ENCODE data around the gene CHST11.
A peak's percentile ranks its signal among the peaks of the same experiment; 100 is the strongest.

CHST11 gene

GRCh38 chr12:104691721-104692556 is 235.2 kb downstream of the CHST11 start:
- Mint-ChIP-seq H3K4me3 (peak overlapping the region; percentile 5), H3K27me3 (no peaks in the 10 kb centered on the region), H3K36me3 (peaks cover 4% of the 10 kb centered on the region), H3K27ac (no peak overlapping the region), H3K9me3 (no peaks in the 10 kb centered on the region), H3K4me1 (peaks cover 80% of the 10 kb centered on the region)

GRCh38 chr12:104692557-104693218 is 235.9 kb downstream of the CHST11 start:
- peaks cover 4% of the 10 kb centered on the region for H3K36me3 Mint-ChIP-seq

GRCh38 chr12:104693493-104693892 is 236.7 kb downstream of the CHST11 start:
- no peak overlapping the region for H3K27ac Mint-ChIP-seq
- H3K4me1 Mint-ChIP-seq: peaks cover 74% of the 10 kb centered on the region
- no peaks in the 10 kb centered on the region for H3K9me3 Mint-ChIP-seq
- H3K36me3 Mint-ChIP-seq: peaks cover 6% of the 10 kb centered on the region
- H3K27me3 Mint-ChIP-seq: no peaks in the 10 kb centered on the region
- H3K4me3 Mint-ChIP-seq: no peak overlapping the region

More at GRCh38 chr12:104692557-104693218, 235.9 kb downstream of the CHST11 start:
- Mint-ChIP-seq H3K27me3 (no peaks in the 10 kb centered on the region), H3K27ac (no peak overlapping the region), H3K9me3 (no peaks in the 10 kb centered on the region), H3K4me3 (no peak overlapping the region), H3K4me1 (peaks cover 74% of the 10 kb centered on the region)

DNA sequence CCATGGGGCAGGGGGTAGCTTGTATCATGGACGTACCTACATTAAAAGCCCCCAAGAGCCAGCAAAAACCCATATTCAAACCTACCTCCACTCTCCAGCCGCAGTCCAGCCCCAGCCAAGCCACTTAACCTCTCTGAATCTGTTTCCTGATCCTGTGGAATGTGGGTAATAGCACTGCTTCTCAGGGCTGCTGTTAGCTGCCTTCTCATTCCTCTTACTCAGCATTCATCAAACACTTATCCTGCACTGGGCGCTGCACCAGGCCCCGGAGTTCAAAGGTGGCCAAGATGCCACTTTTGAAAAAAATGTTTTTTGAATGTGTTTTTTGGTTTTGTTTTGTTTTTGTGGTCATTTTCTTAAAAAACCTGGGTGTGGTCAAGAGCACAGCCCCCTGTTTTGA is 237.4 kb downstream of the CHST11 start:
- Mint-ChIP-seq H3K9me3 (no peaks in the 10 kb centered on the region), H3K4me3 (no peak overlapping the region), H3K27ac (peak overlapping the region; percentile 51), H3K36me3 (peaks cover 6% of the 10 kb centered on the region), H3K27me3 (no peaks in the 10 kb centered on the region), H3K4me1 (peaks cover 72% of the 10 kb centered on the region)

- H3K4me3 Mint-ChIP-seq: no peak overlapping the region
- peaks cover 6% of the 10 kb centered on the region for H3K36me3 Mint-ChIP-seq
- H3K4me1 Mint-ChIP-seq: peaks cover 74% of the 10 kb centered on the region
- H3K27ac Mint-ChIP-seq: peak overlapping the region; percentile 85
- H3K9me3 Mint-ChIP-seq: no peaks in the 10 kb centered on the region
- H3K27me3 Mint-ChIP-seq: no peaks in the 10 kb centered on the region
These were observed 238.0 kb downstream of the CHST11 start for GRCh38 chr12:104694711-104695110.

GRCh38 chr12:104695453-104696148 is 238.9 kb downstream of the CHST11 start:
- Mint-ChIP-seq H3K4me1 (peaks cover 70% of the 10 kb centered on the region), H3K36me3 (peaks cover 6% of the 10 kb centered on the region), H3K27ac (peak overlapping the region; percentile 85), H3K9me3 (no peaks in the 10 kb centered on the region), H3K4me3 (peak overlapping the region; percentile 58), H3K27me3 (no peaks in the 10 kb centered on the region)

GRCh38 chr12:104697186-104697585 is 240.4 kb downstream of the CHST11 start:
- Mint-ChIP-seq H3K4me3 (no peak overlapping the region), H3K4me1 (peaks cover 60% of the 10 kb centered on the region), H3K27me3 (no peaks in the 10 kb centered on the region), H3K36me3 (peaks cover 6% of the 10 kb centered on the region), H3K27ac (no peak overlapping the region), H3K9me3 (no peaks in the 10 kb centered on the region)

- Mint-ChIP-seq H3K4me1 (peaks cover 56% of the 10 kb centered on the region), H3K36me3 (peaks cover 3% of the 10 kb centered on the region), H3K4me3 (no peak overlapping the region), H3K9me3 (no peaks in the 10 kb centered on the region), H3K27me3 (no peaks in the 10 kb centered on the region), H3K27ac (no peak overlapping the region)
These were observed 242.1 kb downstream of the CHST11 start for GRCh38 chr12:104698871-104699270.

- H3K27me3 Mint-ChIP-seq: no peaks in the 10 kb centered on the region
- H3K4me3 Mint-ChIP-seq: no peak overlapping the region
- peak overlapping the region; percentile 43 for H3K27ac Mint-ChIP-seq
- peaks cover 48% of the 10 kb centered on the region for H3K4me1 Mint-ChIP-seq
- H3K36me3 Mint-ChIP-seq: peaks cover 3% of the 10 kb centered on the region
- H3K9me3 Mint-ChIP-seq: no peaks in the 10 kb centered on the region
These were observed 242.9 kb downstream of the CHST11 start for GRCh38 chr12:104699489-104700190.

DNA sequence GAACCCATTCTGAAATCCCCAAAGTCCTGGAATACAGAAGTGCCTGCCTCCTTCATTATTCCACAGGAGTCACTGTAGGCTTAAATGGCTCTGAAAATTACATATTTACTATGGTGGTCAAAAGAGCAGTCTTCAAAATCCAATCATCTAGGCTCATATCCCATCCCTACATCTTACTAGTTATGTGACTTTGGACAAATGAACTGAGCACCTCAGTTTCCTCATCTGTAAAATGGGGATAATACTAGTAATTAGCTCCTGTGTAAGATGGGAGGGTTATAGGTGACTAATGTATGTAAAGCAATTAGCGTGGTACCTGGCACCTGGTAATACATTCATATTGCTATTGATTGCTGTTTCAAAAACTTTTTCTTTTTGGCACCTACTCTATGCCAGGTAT is 243.6 kb downstream of the CHST11 start:
- Mint-ChIP-seq H3K4me3 (no peak overlapping the region), H3K9me3 (no peaks in the 10 kb centered on the region), H3K36me3 (peaks cover 3% of the 10 kb centered on the region), H3K27ac (no peak overlapping the region), H3K27me3 (no peaks in the 10 kb centered on the region), H3K4me1 (peaks cover 42% of the 10 kb centered on the region)

- H3K36me3 Mint-ChIP-seq: peaks cover 3% of the 10 kb centered on the region
- no peak overlapping the region for H3K4me3 Mint-ChIP-seq
- H3K27ac Mint-ChIP-seq: no peak overlapping the region
- no peaks in the 10 kb centered on the region for H3K27me3 Mint-ChIP-seq
- H3K9me3 Mint-ChIP-seq: no peaks in the 10 kb centered on the region
- H3K4me1 Mint-ChIP-seq: peaks cover 33% of the 10 kb centered on the region
These were observed 244.6 kb downstream of the CHST11 start for GRCh38 chr12:104701301-104701700.

GRCh38 chr12:104701756-104702155 is 245.0 kb downstream of the CHST11 start:
- Mint-ChIP-seq H3K9me3 (no peaks in the 10 kb centered on the region), H3K4me3 (no peak overlapping the region)

DNA sequence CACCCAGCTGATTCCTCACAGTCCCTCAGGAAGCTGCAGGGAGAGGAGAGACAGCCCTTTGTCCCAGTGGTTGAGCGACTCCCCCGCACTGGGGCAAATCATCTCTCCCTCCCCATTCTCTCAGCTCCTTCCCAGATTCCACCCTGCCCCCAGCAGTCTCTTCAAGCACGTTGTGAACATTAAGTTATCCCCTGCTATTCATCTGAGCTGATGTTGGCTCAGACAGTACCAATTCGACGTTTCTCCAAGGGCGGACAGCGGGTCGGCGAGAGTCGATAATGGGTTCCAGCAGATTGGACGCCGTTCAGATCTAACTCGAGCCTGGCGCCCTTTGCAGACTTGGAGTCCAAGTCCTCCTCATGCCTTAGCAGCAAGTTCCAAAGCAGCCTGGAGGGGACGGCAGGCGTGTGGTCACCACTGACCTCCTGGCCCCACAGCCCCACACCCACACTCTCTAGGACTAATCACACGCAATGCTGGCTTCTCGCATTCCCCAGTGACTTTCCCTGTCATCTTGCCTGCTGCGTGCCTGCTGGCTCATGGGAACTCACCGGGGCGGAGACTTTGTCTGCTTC is 245.9 kb downstream of the CHST11 start:
- no peak overlapping the region for H3K27ac Mint-ChIP-seq

More at GRCh38 chr12:104701756-104702155, 245.0 kb downstream of the CHST11 start:
- Mint-ChIP-seq H3K27me3 (no peaks in the 10 kb centered on the region), H3K27ac (no peak overlapping the region), H3K36me3 (peaks cover 3% of the 10 kb centered on the region), H3K4me1 (peaks cover 33% of the 10 kb centered on the region)

DNA sequence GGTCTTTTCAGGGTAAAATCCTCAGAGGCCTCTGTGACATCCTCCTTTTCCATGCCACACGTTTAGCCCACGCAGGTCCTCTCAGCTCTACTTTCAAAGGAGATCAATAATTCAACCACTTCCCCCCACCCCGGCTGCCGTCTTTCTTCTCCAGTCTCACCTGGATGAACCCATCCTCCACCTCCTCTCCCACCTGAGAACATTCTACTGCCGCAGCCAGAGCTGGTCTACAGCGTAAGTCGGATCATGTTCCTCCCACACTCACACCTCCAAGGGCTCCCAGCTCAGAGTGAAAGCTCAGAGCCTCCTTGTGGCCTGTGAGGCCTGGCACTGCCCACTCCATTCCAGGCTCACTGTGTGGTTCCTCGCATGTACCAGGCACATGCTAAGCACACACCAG is 246.6 kb downstream of the CHST11 start:
- H3K36me3 Mint-ChIP-seq: peaks cover 1% of the 10 kb centered on the region
- no peaks in the 10 kb centered on the region for H3K27me3 Mint-ChIP-seq
- peaks cover 34% of the 10 kb centered on the region for H3K4me1 Mint-ChIP-seq
- peak overlapping the region; percentile 35 for H3K27ac Mint-ChIP-seq
- no peaks in the 10 kb centered on the region for H3K9me3 Mint-ChIP-seq
- H3K4me3 Mint-ChIP-seq: no peak overlapping the region

More for the DNA sequence above, 245.9 kb downstream of the CHST11 start:
- H3K9me3 Mint-ChIP-seq: no peaks in the 10 kb centered on the region
- no peaks in the 10 kb centered on the region for H3K27me3 Mint-ChIP-seq
- peaks cover 38% of the 10 kb centered on the region for H3K4me1 Mint-ChIP-seq
- H3K4me3 Mint-ChIP-seq: no peak overlapping the region
- peaks cover 3% of the 10 kb centered on the region for H3K36me3 Mint-ChIP-seq

DNA sequence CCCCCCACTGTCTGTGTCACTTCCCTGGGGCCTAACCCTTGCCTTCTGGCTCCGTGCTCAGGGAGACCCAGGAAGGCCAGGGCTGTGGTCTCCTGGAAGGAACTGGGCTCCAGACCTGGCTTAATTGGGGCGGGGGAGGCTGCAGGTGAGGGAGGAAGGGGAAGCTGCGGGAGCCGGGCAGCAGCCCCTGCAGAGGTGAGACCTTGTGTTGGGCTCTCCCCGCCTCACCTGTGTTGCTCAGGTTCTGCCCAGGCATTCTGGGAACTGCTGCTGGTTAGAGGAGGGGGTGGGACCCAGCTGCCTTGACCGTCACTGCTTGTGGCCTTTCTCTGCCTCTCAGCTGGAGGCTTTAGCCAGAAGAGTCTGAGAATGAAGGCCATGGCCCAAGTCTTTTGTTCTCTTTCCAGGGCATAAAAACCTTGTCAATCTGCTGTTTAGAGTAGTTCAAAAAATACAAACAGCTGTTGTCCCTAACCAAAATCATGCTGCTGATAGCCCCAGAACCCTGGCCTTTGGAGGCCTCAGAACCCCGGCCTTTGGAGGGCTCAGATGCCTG is 247.6 kb downstream of the CHST11 start:
- H3K4me3 Mint-ChIP-seq: no peak overlapping the region
- no peaks in the 10 kb centered on the region for H3K27me3 Mint-ChIP-seq
- H3K27ac Mint-ChIP-seq: no peak overlapping the region
- H3K36me3 Mint-ChIP-seq: peaks cover 1% of the 10 kb centered on the region
- no peaks in the 10 kb centered on the region for H3K9me3 Mint-ChIP-seq
- peaks cover 38% of the 10 kb centered on the region for H3K4me1 Mint-ChIP-seq

Measured in activated naive CD4-positive, alpha-beta T cell treated with anti-CD3 and anti-CD28 coated beads, Interleukin-2, amount 50 U/mL, for 24 hours (primary cell).